Naive B cell (primary cell): Measurements from ENCODE around the gene POLA2. TPM values are rescaled to one million over a fixed set of nuclear protein-coding genes. Genes with fewer than 3 reads are reported as not detected.
"Not testable (repeated sequence)": the region's sequence is repeated elsewhere in the genome, so short reads cannot be mapped to it uniquely, and the experiment has no call there.

ENCODE experiments used
- ATAC-seq, 2 donors: fragments of 150-1000 bp; cut with Tn5 transposase; 2 replicates each; pipeline ENCODE4 v1.10.0; 2021; ENCODE audit warnings: low read depth in 2 of 2, mild to moderate bottlenecking in 2 of 2, moderate library complexity in 2 of 2
- DNase-seq: peaks from one replicate; pipeline ENCODE4 v3.0.0; 2022
- H3K27ac Mint-ChIP-seq, 6 donors: one replicate each; pipeline ENCODE4 v1.8.0; 2020 to 2022; ENCODE audit warnings: mild to moderate bottlenecking in 6 of 6, mixed read lengths in 6 of 6, moderate library complexity in 5 of 6, inconsistent platforms in 2 of 6
- H3K27me3 Mint-ChIP-seq, 3 donors: one replicate each; pipeline ENCODE4 v1.8.0; 2021 to 2022; ENCODE audit warnings: mixed read lengths in 3 of 3, mild to moderate bottlenecking in 1 of 3
- H3K36me3 Mint-ChIP-seq, 2 donors: one replicate each; pipeline ENCODE4 v1.8.0; 2020 to 2022; ENCODE audit warnings: mixed read lengths in 2 of 2, inconsistent platforms in 1 of 2, mild to moderate bottlenecking in 1 of 2
- H3K4me1 Mint-ChIP-seq, 3 donors: one replicate each; pipeline ENCODE4 v1.8.0; 2020 to 2022; ENCODE audit warnings: mixed read lengths in 3 of 3, inconsistent platforms in 1 of 3, mild to moderate bottlenecking in 1 of 3, moderate library complexity in 1 of 3
- H3K4me3 Mint-ChIP-seq, 8 donors: one replicate each; pipeline ENCODE4 v1.8.0; 2020 to 2022; ENCODE audit warnings: mild to moderate bottlenecking in 8 of 8, mixed read lengths in 8 of 8, moderate library complexity in 8 of 8, inconsistent platforms in 2 of 8
- H3K9me3 Mint-ChIP-seq, 7 donors: one replicate each; pipeline ENCODE4 v1.8.0; 2020 to 2022; ENCODE audit warnings: mixed read lengths in 7 of 7, mild to moderate bottlenecking in 5 of 7, inconsistent platforms in 2 of 7, moderate library complexity in 1 of 7
- polyA plus RNA-seq, 6 donors: library from polyadenylated mRNA; unstranded; fragments of 300-500 nt; fragmentation: Illumina TruSeq; gene quantifications; one replicate each; pipeline ENCODE4 v1.2.3, GENCODE V29; 2021; ENCODE audit warnings: low read depth in 6 of 6

POLA2 gene
- polyA plus RNA-seq, 6 donors from 2014 or later = 11.9 to 20.4 (median 16.2) TPM

DNA sequence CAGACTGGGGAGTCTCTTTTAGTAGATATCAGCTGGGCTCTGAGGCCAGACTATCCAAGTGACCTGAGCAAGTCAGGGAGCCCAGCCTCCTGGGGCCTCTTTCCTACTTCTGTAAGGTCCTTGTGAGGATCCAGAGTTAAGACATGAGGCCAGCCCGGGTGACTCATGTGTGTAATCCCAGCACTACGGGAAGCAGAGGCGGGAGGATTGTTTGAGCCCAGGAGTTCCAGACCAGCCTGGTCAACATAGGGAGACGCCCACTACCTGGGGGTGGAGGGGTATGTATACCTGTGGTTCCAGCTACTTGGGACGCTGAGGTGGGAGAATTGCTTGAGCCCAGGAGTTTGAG is 36.9 kb upstream of the POLA2 start:
- peaks cover 12 to 14% (median 12%) of the 10 kb centered on the region in 3 donors for H3K4me1 Mint-ChIP-seq
- H3K36me3 Mint-ChIP-seq = no peaks in the 10 kb centered on the region
- DNase-seq (no peak), ATAC-seq (no peak)
- peak overlapping the region; percentile 35 to 93 (median 88) for H3K4me3 Mint-ChIP-seq
- H3K9me3 Mint-ChIP-seq = no peaks in the 10 kb centered on the region
- no peak overlapping the region for H3K27ac Mint-ChIP-seq
- H3K27me3 Mint-ChIP-seq = no peaks in the 10 kb centered on the region

DNA sequence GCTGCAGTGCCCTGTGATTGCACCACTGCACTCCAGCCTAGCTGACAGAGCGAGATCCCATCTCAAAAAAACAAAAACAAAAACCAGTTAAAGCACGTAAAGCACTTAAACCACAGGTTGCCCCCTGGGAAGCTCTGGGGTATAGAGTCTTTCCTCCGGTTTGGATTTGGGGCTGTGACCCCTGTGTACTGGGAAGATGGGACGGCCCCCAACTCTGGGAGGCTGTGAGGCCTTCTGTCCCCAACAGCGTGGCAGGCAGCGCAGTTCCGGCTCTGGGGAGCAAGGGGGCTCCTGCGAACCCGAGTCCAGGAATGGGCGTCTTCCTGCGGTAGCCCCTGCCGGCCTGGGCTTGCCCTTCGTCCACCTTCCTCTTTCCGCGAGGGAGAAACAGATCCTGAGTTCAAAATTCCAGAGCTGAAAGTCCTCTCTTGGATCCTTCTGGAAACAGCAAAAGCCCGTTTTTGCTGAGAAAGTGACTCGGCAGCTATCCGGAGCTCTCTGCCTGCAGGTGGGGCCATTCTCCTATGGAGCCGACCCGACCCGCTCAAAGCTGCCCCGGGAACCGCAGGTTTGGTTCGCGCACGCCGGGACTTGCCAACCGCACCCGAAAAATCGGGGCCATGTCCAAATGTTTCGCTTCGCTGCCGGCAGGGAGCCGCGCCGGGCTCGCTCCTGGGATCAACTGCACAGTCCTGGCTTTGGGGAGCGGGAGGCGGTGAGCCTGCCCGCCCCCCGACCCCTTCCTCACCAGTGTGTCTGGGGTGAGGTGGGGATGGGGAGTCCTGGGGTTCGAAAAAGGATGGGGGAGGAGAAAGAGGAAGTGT is 36.3 kb upstream of the POLA2 start:
- H3K36me3 Mint-ChIP-seq = no peaks in the 10 kb centered on the region
- H3K9me3 Mint-ChIP-seq = peaks cover 0 to 2% (median 0%) of the 10 kb centered on the region in 7 donors
- peaks cover 12 to 14% (median 12%) of the 10 kb centered on the region in 3 donors for H3K4me1 Mint-ChIP-seq
- ATAC-seq = peak; percentile 85 to 87
- H3K4me3 Mint-ChIP-seq = peak overlapping the region; percentile 81 to 93 (median 89)
- H3K27ac Mint-ChIP-seq = peak overlapping the region in 2 of 6 donors; percentile 63 to 78
- H3K27me3 Mint-ChIP-seq = no peaks in the 10 kb centered on the region
- DNase-seq = peak; percentile 36

GRCh38 chr11:65226103-65226442 is 35.7 kb upstream of the POLA2 start:
- DNase-seq = no peak
- Mint-ChIP-seq H3K9me3 (peaks cover 0 to 2% (median 0%) of the 10 kb centered on the region in 7 donors), H3K4me1 (peaks cover 12 to 14% (median 12%) of the 10 kb centered on the region in 3 donors), H3K27me3 (no peaks in the 10 kb centered on the region), H3K4me3 (peak overlapping the region; percentile 81 to 93 (median 89)), H3K27ac (peak overlapping the region in 2 of 6 donors; percentile 71 to 78), H3K36me3 (no peaks in the 10 kb centered on the region)
- ATAC-seq = no peak

DNA sequence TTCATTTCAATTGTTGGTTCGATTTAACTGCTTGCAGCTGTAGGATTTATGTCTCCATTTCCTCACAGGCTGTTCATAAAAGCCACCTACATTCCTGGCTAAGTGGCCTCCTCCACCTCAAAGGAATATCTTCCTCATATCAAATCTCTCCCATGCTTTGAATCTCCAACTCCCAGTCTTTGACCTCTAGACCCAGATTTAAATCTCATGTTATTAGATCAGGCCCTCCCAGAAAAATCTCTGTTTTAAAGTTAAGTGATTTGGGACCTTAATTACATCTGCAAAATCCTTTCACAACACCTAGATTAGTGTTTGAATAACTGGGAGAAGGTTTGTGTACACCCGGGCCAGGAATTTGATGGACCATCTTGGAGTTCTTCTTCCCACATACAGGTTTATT is 33.9 kb upstream of the POLA2 start:
- no peaks in the 10 kb centered on the region for H3K36me3 Mint-ChIP-seq

GRCh38 chr11:65236194-65237059 is 25.3 kb upstream of the POLA2 start:
- Mint-ChIP-seq H3K36me3 (no peaks in the 10 kb centered on the region), H3K9me3 (peaks cover 0 to 2% (median 0%) of the 10 kb centered on the region in 7 donors), H3K4me3 (no peak overlapping the region), H3K27me3 (no peaks in the 10 kb centered on the region), H3K27ac (peak overlapping the region in 1 of 6 donors; percentile 12), H3K4me1 (no peaks in the 10 kb centered on the region)
- DNase-seq (no peak), ATAC-seq (no peak)

More for the DNA sequence above, 33.9 kb upstream of the POLA2 start:
- ATAC-seq = no peak
- H3K9me3 Mint-ChIP-seq = peaks cover 0 to 2% (median 0%) of the 10 kb centered on the region in 7 donors
- H3K27ac Mint-ChIP-seq = no peak overlapping the region
- H3K27me3 Mint-ChIP-seq = no peaks in the 10 kb centered on the region
- H3K4me3 Mint-ChIP-seq = peak overlapping the region in 1 of 8 donors; percentile 11
- no peak for DNase-seq
- H3K4me1 Mint-ChIP-seq = peaks cover 12 to 14% (median 12%) of the 10 kb centered on the region in 3 donors

- not testable (repeated sequence) for H3K27me3 Mint-ChIP-seq, ATAC-seq, DNase-seq, H3K4me1 Mint-ChIP-seq, H3K36me3 Mint-ChIP-seq, H3K4me3 Mint-ChIP-seq, H3K27ac Mint-ChIP-seq
- peaks cover 3 to 12% (median 9%) of the 10 kb centered on the region in 7 donors for H3K9me3 Mint-ChIP-seq
These were observed 23.5 kb upstream of the POLA2 start for GRCh38 chr11:65238302-65238701.

GRCh38 chr11:65241134-65241533 is 20.6 kb upstream of the POLA2 start:
- no peak overlapping the region for H3K4me3 Mint-ChIP-seq
- no peak overlapping the region for H3K27ac Mint-ChIP-seq
- H3K36me3 Mint-ChIP-seq = peaks cover 0 to 9% of the 10 kb centered on the region in 2 donors
- no peaks in the 10 kb centered on the region for H3K27me3 Mint-ChIP-seq
- H3K4me1 Mint-ChIP-seq = no peaks in the 10 kb centered on the region
- no peak for ATAC-seq
- DNase-seq = no peak
- peaks cover 3 to 12% (median 9%) of the 10 kb centered on the region in 7 donors for H3K9me3 Mint-ChIP-seq

DNA sequence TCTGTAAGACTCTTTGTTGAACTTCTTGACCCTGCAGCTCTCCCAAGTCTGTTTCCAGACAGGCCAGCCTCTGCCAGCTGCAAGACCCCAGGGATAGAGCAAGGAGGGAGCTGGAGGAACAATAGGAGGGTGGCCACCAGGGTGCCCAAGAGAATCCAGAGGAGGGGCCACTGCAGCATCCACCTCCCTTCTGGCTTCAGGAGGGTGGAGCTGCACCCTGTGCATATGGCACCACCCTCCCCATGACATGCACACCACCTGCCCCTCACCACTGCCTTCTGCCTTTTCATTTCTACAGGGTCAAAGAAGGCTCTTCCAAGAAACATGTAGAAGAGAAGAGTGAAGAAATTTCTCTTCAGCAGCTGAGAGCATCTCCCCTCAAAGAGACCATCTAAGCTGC is 20.1 kb upstream of the POLA2 start:
- peaks cover 0 to 9% of the 10 kb centered on the region in 2 donors for H3K36me3 Mint-ChIP-seq
- no peak for DNase-seq

DNA sequence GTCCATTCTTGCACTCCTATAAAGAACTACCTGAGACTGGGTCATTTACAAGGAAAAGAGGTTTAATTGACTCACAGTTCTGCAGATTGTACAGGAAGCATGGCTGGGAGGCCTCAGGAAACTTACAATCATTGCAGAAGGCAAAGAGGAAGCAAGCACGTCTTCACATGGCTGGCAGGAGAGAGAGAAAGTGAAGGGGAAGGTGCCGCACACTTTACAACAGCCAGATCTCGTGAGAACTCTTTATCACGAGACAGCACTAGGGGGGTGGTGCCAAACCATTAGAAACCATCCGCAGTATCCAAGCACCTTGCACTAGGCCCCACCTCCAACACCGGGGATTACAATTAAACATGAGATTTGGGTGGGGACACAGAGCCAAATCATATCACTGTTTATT is 19.4 kb upstream of the POLA2 start:
- H3K4me1 Mint-ChIP-seq = no peaks in the 10 kb centered on the region
- ATAC-seq (no peak), DNase-seq (no peak)
- H3K27me3 Mint-ChIP-seq = no peaks in the 10 kb centered on the region
- H3K4me3 Mint-ChIP-seq = no peak overlapping the region
- H3K27ac Mint-ChIP-seq = no peak overlapping the region
- peaks cover 0 to 9% of the 10 kb centered on the region in 2 donors for H3K36me3 Mint-ChIP-seq
- peaks cover 3 to 12% (median 9%) of the 10 kb centered on the region in 7 donors for H3K9me3 Mint-ChIP-seq

More for the DNA sequence above, 20.1 kb upstream of the POLA2 start:
- Mint-ChIP-seq H3K4me3 (no peak overlapping the region), H3K27ac (no peak overlapping the region), H3K4me1 (no peaks in the 10 kb centered on the region), H3K27me3 (no peaks in the 10 kb centered on the region), H3K9me3 (peaks cover 3 to 12% (median 9%) of the 10 kb centered on the region in 7 donors)
- ATAC-seq = no peak

- DNase-seq (no peak), ATAC-seq (no peak)
- peak overlapping the region in 1 of 8 donors; percentile 44 for H3K4me3 Mint-ChIP-seq
- H3K36me3 Mint-ChIP-seq = peaks cover 0 to 9% of the 10 kb centered on the region in 2 donors
- H3K27me3 Mint-ChIP-seq = no peaks in the 10 kb centered on the region
- no peak overlapping the region for H3K27ac Mint-ChIP-seq
- peaks cover 3 to 12% (median 9%) of the 10 kb centered on the region in 7 donors for H3K9me3 Mint-ChIP-seq
- no peaks in the 10 kb centered on the region for H3K4me1 Mint-ChIP-seq
These were observed 18.0 kb upstream of the POLA2 start for GRCh38 chr11:65243797-65244196.

GRCh38 chr11:65245046-65245445 is 16.7 kb upstream of the POLA2 start:
- not testable (repeated sequence) for H3K4me3 Mint-ChIP-seq, H3K27ac Mint-ChIP-seq, H3K27me3 Mint-ChIP-seq, DNase-seq, H3K36me3 Mint-ChIP-seq, H3K4me1 Mint-ChIP-seq, ATAC-seq
- peaks cover 3 to 12% (median 9%) of the 10 kb centered on the region in 7 donors for H3K9me3 Mint-ChIP-seq

DNA sequence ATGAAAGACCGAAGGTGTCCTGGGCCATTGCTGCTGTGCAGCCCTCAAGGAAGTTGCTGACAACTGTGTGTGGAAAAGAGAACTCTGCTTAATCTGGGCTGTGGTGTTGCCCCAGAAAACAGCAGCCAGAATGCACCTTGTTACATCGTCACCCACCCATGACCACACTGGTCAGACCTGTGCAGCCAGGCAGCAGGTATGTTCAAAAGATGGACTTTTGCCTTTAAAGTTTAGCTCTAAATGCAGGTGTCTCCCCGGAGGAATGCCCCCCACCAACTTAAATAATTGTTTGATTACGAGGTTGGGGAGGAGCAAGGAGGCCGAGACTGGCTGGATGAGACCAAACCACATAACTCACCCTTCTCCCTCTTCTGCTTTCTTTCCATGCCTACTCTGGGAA is 15.3 kb upstream of the POLA2 start:
- DNase-seq (no peak), ATAC-seq (no peak)
- no peak overlapping the region for H3K27ac Mint-ChIP-seq
- H3K36me3 Mint-ChIP-seq = peaks cover 0 to 9% of the 10 kb centered on the region in 2 donors
- H3K4me1 Mint-ChIP-seq = peaks cover 0 to 2% (median 0%) of the 10 kb centered on the region in 3 donors
- peaks cover 3 to 12% (median 8%) of the 10 kb centered on the region in 7 donors for H3K9me3 Mint-ChIP-seq
- H3K27me3 Mint-ChIP-seq = no peaks in the 10 kb centered on the region
- H3K4me3 Mint-ChIP-seq = no peak overlapping the region

DNA sequence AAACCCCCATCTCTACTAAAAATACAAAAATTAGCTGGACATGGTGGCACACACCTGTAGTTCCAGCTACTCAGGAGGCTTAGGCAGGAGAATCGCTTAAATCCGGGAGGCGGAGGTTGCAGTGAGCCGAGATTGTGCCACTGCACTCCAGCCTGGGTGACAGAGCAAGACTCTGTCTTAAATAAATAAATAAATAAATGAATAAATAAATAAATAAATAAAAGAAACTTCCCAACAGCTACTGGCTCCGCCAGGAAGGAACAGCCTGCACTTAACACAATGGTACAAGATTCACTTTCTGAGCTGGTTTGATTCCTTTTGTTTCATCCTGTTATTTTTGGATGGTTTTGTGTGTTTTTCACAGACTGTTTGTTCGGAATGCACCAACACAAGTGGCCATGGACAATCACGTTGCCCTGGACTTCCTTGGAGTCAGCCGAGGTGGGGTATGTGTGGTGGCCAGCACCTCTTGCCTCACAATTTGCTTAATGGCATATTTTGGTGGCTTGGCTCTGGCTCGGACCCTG is 13.5 kb upstream of the POLA2 start:
- not testable (repeated sequence) for ATAC-seq, H3K27me3 Mint-ChIP-seq, DNase-seq, H3K27ac Mint-ChIP-seq, H3K36me3 Mint-ChIP-seq, H3K4me1 Mint-ChIP-seq, H3K4me3 Mint-ChIP-seq, H3K9me3 Mint-ChIP-seq
